WTC11 (cell line): ENCODE measurements around the gene MYO1F. TPM values are rescaled to one million over a fixed set of nuclear protein-coding genes. Genes with fewer than 3 reads are reported as not detected.

ENCODE experiments used
- ATAC-seq: fragments of 200-7000 bp; cut with Tn5 transposase; 2 replicates; pipeline ENCODE4 v1.10.0; 2021; ENCODE audit warnings: mild to moderate bottlenecking, moderate library complexity
- CTCF ChIA-PET: fragments of 300-600 bp; sonication (Branson Sonifier 250); formaldehyde crosslinking; loops from one replicate; lab custom pipeline; 2021; ENCODE audit warnings: antibody characterized with exemption; lab: Charles Lee
- POLR2A ChIA-PET: fragments of 350-600 bp; sonication (Branson Sonifier 250); formaldehyde crosslinking; loops from one replicate; lab custom pipeline; 2021; ENCODE audit warnings: antibody characterized with exemption; lab: Charles Lee
- DNase-seq: peaks from one replicate; pipeline ENCODE4 v3.0.0; 2021; ENCODE audit warnings: low spot score
- H3K27ac Mint-ChIP-seq: 2 replicates; pipeline ENCODE4 v1.8.0; 2021; ENCODE audit warnings: mixed read lengths
- H3K27me3 Mint-ChIP-seq: 2 replicates; pipeline ENCODE4 v1.8.0; 2021; ENCODE audit warnings: low read depth, mild to moderate bottlenecking, moderate library complexity, mixed read lengths
- H3K36me3 Mint-ChIP-seq: 2 replicates; pipeline ENCODE4 v1.8.0; 2021; ENCODE audit warnings: mixed read lengths
- H3K4me1 Mint-ChIP-seq: 2 replicates; pipeline ENCODE4 v1.8.0; 2022; ENCODE audit warnings: mixed read lengths
- H3K4me3 Mint-ChIP-seq: 2 replicates; pipeline ENCODE4 v1.8.0; 2021; ENCODE audit warnings: mild to moderate bottlenecking, moderate library complexity, mixed read lengths
- H3K9me3 Mint-ChIP-seq: 2 replicates; pipeline ENCODE4 v1.8.0; 2021; ENCODE audit warnings: mixed read lengths
- AFF4 ChIP-seq: sonication (generic); formaldehyde crosslinking; IDR thresholded peaks from 2 replicates; pipeline ENCODE4 v1.8.1; 2023; ENCODE audit warnings: mild to moderate bottlenecking, missing genetic modification reagents, borderline replicate concordance
- AR ChIP-seq: fragments of 250-450 bp; sonication (Bioruptor Pico); IDR thresholded peaks from 2 replicates; pipeline ENCODE4 v1.9.0; 2021; ENCODE audit warnings: mild to moderate bottlenecking
- ATF1 ChIP-seq: sonication (generic); formaldehyde crosslinking; IDR thresholded peaks from 2 replicates; pipeline ENCODE4 v1.8.1; 2023; ENCODE audit warnings: mild to moderate bottlenecking, moderate library complexity, missing genetic modification reagents
- ATF2 ChIP-seq: sonication (generic); formaldehyde crosslinking; IDR thresholded peaks from 2 replicates; pipeline ENCODE4 v1.8.1; 2022; ENCODE audit warnings: low read depth, missing genetic modification reagents, borderline replicate concordance
- ELF4 ChIP-seq: sonication (generic); formaldehyde crosslinking; IDR thresholded peaks from 2 replicates; pipeline ENCODE4 v1.8.1; 2022; ENCODE audit warnings: low read depth, mild to moderate bottlenecking, moderate library complexity, missing genetic modification reagents
- EMX1 ChIP-seq: fragments of 250-450 bp; sonication (Bioruptor Pico); IDR thresholded peaks from 2 replicates; pipeline ENCODE4 v1.8.0; 2021; ENCODE audit warnings: mild to moderate bottlenecking
- GABPB1 ChIP-seq: sonication (generic); formaldehyde crosslinking; IDR thresholded peaks from 2 replicates; pipeline ENCODE4 v1.8.1; 2023; ENCODE audit warnings: mild to moderate bottlenecking, missing genetic modification reagents
- HMGXB4 ChIP-seq: sonication (generic); formaldehyde crosslinking; IDR thresholded peaks from 2 replicates; pipeline ENCODE4 v1.8.1; 2023; ENCODE audit warnings: mild to moderate bottlenecking, moderate library complexity, missing genetic modification reagents
- IRF1 ChIP-seq: sonication (generic); formaldehyde crosslinking; IDR thresholded peaks from 2 replicates; pipeline ENCODE4 v1.8.0; 2023; ENCODE audit warnings: missing genetic modification reagents
- JAZF1 ChIP-seq: fragments of 250-450 bp; sonication (Bioruptor Pico); IDR thresholded peaks from 2 replicates; pipeline ENCODE4 v1.9.0; 2021; ENCODE audit warnings: moderate library complexity, mild to moderate bottlenecking, inconsistent platforms
- JUN ChIP-seq: sonication (generic); formaldehyde crosslinking; IDR thresholded peaks from 2 replicates; pipeline ENCODE4 v1.8.0; 2023; ENCODE audit warnings: mild to moderate bottlenecking, missing genetic modification reagents
- RORB ChIP-seq: fragments of 250-450 bp; sonication (Bioruptor Pico); IDR thresholded peaks from 2 replicates; pipeline ENCODE4 v1.9.0; 2021; ENCODE audit warnings: mild to moderate bottlenecking
- SP1 ChIP-seq: sonication (generic); formaldehyde crosslinking; conservative IDR thresholded peaks from 2 replicates; pipeline ENCODE4 v1.8.1; 2022; ENCODE audit warnings: missing genetic modification reagents
- ZBTB43 ChIP-seq: sonication (generic); formaldehyde crosslinking; IDR thresholded peaks from 2 replicates; pipeline ENCODE4 v1.8.1; 2023; ENCODE audit warnings: mild to moderate bottlenecking, missing genetic modification reagents
- ZNF396 ChIP-seq: fragments of 250-450 bp; sonication (Bioruptor Pico); IDR thresholded peaks from 2 replicates; pipeline ENCODE4 v1.8.0; 2021; ENCODE audit warnings: mild to moderate bottlenecking, moderate library complexity, borderline replicate concordance
- total RNA-seq: library from RNA; stranded (reverse); gene quantifications from 3 replicates; pipeline ENCODE4 v1.2.3, GENCODE V29; 2021

Gene MYO1F
- total RNA-seq, 1 experiment from 2014 or later = 2.8 TPM

- TF ChIP-seq GABPB1 (CRISPR knock-in tag) (no peak), SP1 (CRISPR knock-in tag) (no peak), AFF4 (CRISPR knock-in tag) (no peak), ELF4 (no peak), ATF1 (no peak), ATF2 (CRISPR knock-in tag) (no peak)
These were observed 33.7 kb upstream of the MYO1F start (continued) for GRCh38 chr19:8610936-8611300.

- H3K27ac Mint-ChIP-seq = peak within 1 kb of the TSS; percentile 89
- no peak; the same call in 1 of the 2 replicates for ATAC-seq
- no peaks in the 10 kb centered on the region for H3K9me3 Mint-ChIP-seq
- no peaks in the 10 kb centered on the region for H3K27me3 Mint-ChIP-seq
- POLR2A ChIA-PET = no interaction called here
- H3K4me1 Mint-ChIP-seq = peaks cover 46% of the 10 kb centered on the region
- TF ChIP-seq HMGXB4 (CRISPR knock-in tag) = no peak
- no peak for TF ChIP-seq AR (CRISPR knock-in tag)
- TF ChIP-seq ATF2 (CRISPR knock-in tag) = no peak
- no peak for TF ChIP-seq JUN (CRISPR knock-in tag)
- TF ChIP-seq ZNF396 (CRISPR knock-in tag) = no peak
- no peak for TF ChIP-seq AFF4 (CRISPR knock-in tag)
- peak; percentile 90; the same call in 1 of the 2 replicates for TF ChIP-seq ZBTB43 (CRISPR knock-in tag)
- no peak for TF ChIP-seq RORB (CRISPR knock-in tag)
- TF ChIP-seq EMX1 (CRISPR knock-in tag) = peak; percentile 37; the same call in 1 of the 2 replicates
- no peak for TF ChIP-seq IRF1
- TF ChIP-seq JAZF1 (CRISPR knock-in tag) = no peak
- TF ChIP-seq, all 79 proteins: peak for 2
- CTCF ChIA-PET = no interaction called here
- peak within 1 kb of the TSS; percentile 89 for H3K4me3 Mint-ChIP-seq
- peak; percentile 57 for DNase-seq
- H3K36me3 Mint-ChIP-seq = peaks cover 2% of the 10 kb centered on the region
These were observed 33.0 kb upstream of the MYO1F start, which contains the start of gene ADAMTS10 for GRCh38 chr19:8610041-8610935. Gene ADAMTS10, minus strand, starts transcription at chr19:8610715. Its CDS starts 5,005 bp downstream, at chr19:8605710.
